ENCODE data around the gene C10orf71.

C10orf71 gene

DNA sequence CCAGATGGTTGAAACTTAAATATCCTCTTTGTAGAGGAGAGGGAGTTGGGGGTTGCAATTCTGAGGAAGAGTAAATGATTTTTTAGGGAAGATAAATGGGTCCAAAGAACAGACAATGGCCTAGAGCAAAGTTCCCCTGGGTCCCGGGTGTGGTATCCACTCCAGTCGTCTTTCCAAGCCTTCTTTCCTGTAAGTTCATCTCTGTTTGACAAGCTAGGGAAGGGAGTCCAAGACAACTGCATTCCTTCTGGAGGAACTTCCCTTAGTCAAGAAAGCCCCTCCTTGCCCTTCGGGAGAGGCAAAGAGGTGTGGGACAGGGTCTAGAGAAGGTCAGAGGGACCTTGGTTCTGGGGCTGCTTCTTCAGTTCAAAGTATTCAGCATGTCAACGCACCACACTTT is 33.4 kb downstream of the C10orf71 start:
- no peaks in the 10 kb centered on the region for H3K79me2 ChIP-seq (ENCODE audit: low read length)
- no peak overlapping the region for H3K4me2 ChIP-seq (ENCODE audit: low read depth, low read length)

GRCh38 chr10:49332768-49333167 is 33.8 kb downstream of the C10orf71 start:
- Histone ChIP-seq H3K79me2 (ENCODE audit: low read length) (no peaks in the 10 kb centered on the region), H3K4me1 (ENCODE audit: low read length) (no peaks in the 10 kb centered on the region), H2AFZ (ENCODE audit: low read length) (no peak overlapping the region), H3K9me3 (replicated peaks; ENCODE audit: insufficient read depth, low read length) (no peaks in the 10 kb centered on the region), H3K4me3 (ENCODE audit: low read length) (no peak overlapping the region), H3K36me3 (replicated peaks; ENCODE audit: insufficient read depth, low read length) (no peaks in the 10 kb centered on the region), H3F3A (ENCODE audit: insufficient read depth, low read length) (no peaks in the 10 kb centered on the region), H4K20me1 (ENCODE audit: insufficient read depth, low read length) (no peaks in the 10 kb centered on the region), H3K4me2 (ENCODE audit: low read depth, low read length) (no peak overlapping the region), H3K9ac (ENCODE audit: low read length) (no peak overlapping the region), H3K27me3 (replicated peaks; ENCODE audit: insufficient read depth, low read length) (no peaks in the 10 kb centered on the region), H3K9me2 (replicated peaks; ENCODE audit: insufficient read depth, low read length) (no peaks in the 10 kb centered on the region), H3K27ac (ENCODE audit: low read length) (no peak overlapping the region)
- TF ChIP-seq EZH2 (optimal IDR thresholded peaks at IDR 0.05; ENCODE audit: low read depth, low read length) (no peak), EZH2phosphoT487 (IDR thresholded peaks at IDR 0.05; ENCODE audit: low read length) (no peak)
- TF ChIP-seq, protein P1, sequence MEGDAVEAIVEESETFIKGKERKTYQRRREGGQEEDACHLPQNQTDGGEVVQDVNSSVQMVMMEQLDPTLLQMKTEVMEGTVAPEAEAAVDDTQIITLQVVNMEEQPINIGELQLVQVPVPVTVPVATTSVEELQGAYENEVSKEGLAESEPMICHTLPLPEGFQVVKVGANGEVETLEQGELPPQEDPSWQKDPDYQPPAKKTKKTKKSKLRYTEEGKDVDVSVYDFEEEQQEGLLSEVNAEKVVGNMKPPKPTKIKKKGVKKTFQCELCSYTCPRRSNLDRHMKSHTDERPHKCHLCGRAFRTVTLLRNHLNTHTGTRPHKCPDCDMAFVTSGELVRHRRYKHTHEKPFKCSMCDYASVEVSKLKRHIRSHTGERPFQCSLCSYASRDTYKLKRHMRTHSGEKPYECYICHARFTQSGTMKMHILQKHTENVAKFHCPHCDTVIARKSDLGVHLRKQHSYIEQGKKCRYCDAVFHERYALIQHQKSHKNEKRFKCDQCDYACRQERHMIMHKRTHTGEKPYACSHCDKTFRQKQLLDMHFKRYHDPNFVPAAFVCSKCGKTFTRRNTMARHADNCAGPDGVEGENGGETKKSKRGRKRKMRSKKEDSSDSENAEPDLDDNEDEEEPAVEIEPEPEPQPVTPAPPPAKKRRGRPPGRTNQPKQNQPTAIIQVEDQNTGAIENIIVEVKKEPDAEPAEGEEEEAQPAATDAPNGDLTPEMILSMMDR (IDR thresholded peaks at IDR 0.05; ENCODE audit: low read length): no peak
- DNase-seq: no peak

More for the DNA sequence above, 33.4 kb downstream of the C10orf71 start:
- DNase-seq: no peak
- no peaks in the 10 kb centered on the region for H3K27me3 ChIP-seq (replicated peaks; ENCODE audit: insufficient read depth, low read length)
- no peak overlapping the region for H3K9ac ChIP-seq (ENCODE audit: low read length)
- no peaks in the 10 kb centered on the region for H3K9me2 ChIP-seq (replicated peaks; ENCODE audit: insufficient read depth, low read length)
- no peak overlapping the region for H3K27ac ChIP-seq (ENCODE audit: low read length)
- H2AFZ ChIP-seq (ENCODE audit: low read length): no peak overlapping the region
- no peaks in the 10 kb centered on the region for H3F3A ChIP-seq (ENCODE audit: insufficient read depth, low read length)
- H3K4me3 ChIP-seq (ENCODE audit: low read length): no peak overlapping the region
- H3K36me3 ChIP-seq (replicated peaks; ENCODE audit: insufficient read depth, low read length): no peaks in the 10 kb centered on the region
- H4K20me1 ChIP-seq (ENCODE audit: insufficient read depth, low read length): no peaks in the 10 kb centered on the region
- no peak for TF ChIP-seq EZH2 (optimal IDR thresholded peaks at IDR 0.05; ENCODE audit: low read depth, low read length)
- TF ChIP-seq EZH2phosphoT487 (IDR thresholded peaks at IDR 0.05; ENCODE audit: low read length): no peak
- TF ChIP-seq, protein P1 (IDR thresholded peaks at IDR 0.05; ENCODE audit: low read length): no peak
- no peaks in the 10 kb centered on the region for H3K4me1 ChIP-seq (ENCODE audit: low read length)
- no peaks in the 10 kb centered on the region for H3K9me3 ChIP-seq (replicated peaks; ENCODE audit: insufficient read depth, low read length)

DNA sequence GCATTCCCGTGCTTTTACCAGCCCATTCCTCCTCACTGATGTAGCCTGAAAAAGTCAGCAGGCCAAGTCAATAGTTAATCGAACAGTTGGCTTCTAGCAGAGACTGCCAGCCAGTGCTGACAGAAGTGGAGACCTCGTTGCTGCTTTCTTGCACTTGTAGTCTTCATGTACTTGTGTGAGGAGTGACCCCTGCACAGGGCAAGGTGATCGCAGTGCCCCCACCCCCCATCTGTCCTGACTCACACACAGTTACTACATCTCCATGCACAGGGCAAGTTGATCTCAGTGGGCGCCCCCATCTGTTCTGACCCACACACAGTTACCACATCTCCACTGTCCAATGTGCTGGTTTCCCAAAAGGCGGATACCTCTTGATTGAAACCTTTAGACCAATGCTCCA is 34.2 kb downstream of the C10orf71 start:
- DNase-seq: no peak
- Histone ChIP-seq H3K27me3 (replicated peaks; ENCODE audit: insufficient read depth, low read length) (no peaks in the 10 kb centered on the region), H4K20me1 (ENCODE audit: insufficient read depth, low read length) (no peaks in the 10 kb centered on the region), H3K79me2 (ENCODE audit: low read length) (no peaks in the 10 kb centered on the region), H3K27ac (ENCODE audit: low read length) (no peak overlapping the region), H2AFZ (ENCODE audit: low read length) (no peak overlapping the region), H3K36me3 (replicated peaks; ENCODE audit: insufficient read depth, low read length) (no peaks in the 10 kb centered on the region), H3F3A (ENCODE audit: insufficient read depth, low read length) (no peaks in the 10 kb centered on the region), H3K9ac (ENCODE audit: low read length) (no peak overlapping the region), H3K9me2 (replicated peaks; ENCODE audit: insufficient read depth, low read length) (no peaks in the 10 kb centered on the region), H3K4me2 (ENCODE audit: low read depth, low read length) (no peak overlapping the region), H3K4me3 (ENCODE audit: low read length) (no peak overlapping the region), H3K4me1 (ENCODE audit: low read length) (no peaks in the 10 kb centered on the region), H3K9me3 (replicated peaks; ENCODE audit: insufficient read depth, low read length) (no peaks in the 10 kb centered on the region)
- TF ChIP-seq, protein P1 (IDR thresholded peaks at IDR 0.05; ENCODE audit: low read length): no peak
- TF ChIP-seq EZH2 (optimal IDR thresholded peaks at IDR 0.05; ENCODE audit: low read depth, low read length) (no peak), EZH2phosphoT487 (IDR thresholded peaks at IDR 0.05; ENCODE audit: low read length) (no peak)
